ENCODE measurements around the gene GNAL. TPM values are rescaled to one million over a fixed set of nuclear protein-coding genes. Genes with fewer than 3 reads are reported as not detected.

GNAL gene
- total and polyA plus RNA-seq, 2 of the 4 experiments (the other 2 are of a cell fraction) = 0.15 to 0.36 TPM

DNA sequence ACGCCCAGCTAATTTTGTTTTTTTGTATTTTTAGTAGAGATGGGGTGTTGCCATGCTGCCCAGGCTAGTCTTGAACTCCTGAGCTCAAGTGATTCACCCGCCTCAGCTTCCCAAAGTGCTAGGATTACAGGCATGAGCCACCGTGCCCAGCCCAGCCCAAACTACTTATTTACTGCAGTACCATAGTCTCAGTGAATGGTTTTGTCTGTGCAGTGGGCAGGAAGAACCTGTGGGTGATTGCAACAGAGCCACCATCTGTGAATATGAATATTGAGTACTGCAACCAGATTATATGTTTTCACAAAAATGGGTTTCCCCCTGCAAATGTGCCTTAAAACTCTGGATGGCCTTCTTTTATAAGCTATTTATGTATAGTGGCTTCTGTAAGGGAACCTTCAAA, 210.0 kb downstream of the GNAL start:
- H2AK9ac ChIP-seq (replicated peaks; ENCODE audit: low read depth, low read length, poor library complexity) = no peak overlapping the region
- H3K9me1 ChIP-seq (ENCODE audit: insufficient read depth, low read length) = peaks cover 2% of the 10 kb centered on the region; the same call in 1 of the 2 replicates
- ChIA-PET CTCF (no interaction called here), POLR2A (ENCODE audit: unreplicated experiment) (no interaction called here)
- no peak overlapping the region for H3K56ac ChIP-seq (ENCODE audit: extremely low read depth, insufficient read depth, low read length)
- no peak for DNase-seq
- no peak overlapping the region for H4K5ac ChIP-seq (ENCODE audit: low read depth, low read length)
- H2BK5ac ChIP-seq (ENCODE audit: low read depth, low read length, poor library complexity, severe bottlenecking) = no peak overlapping the region
- no peak overlapping the region for H4K91ac ChIP-seq (ENCODE audit: insufficient read depth, low read depth, low read length)
- no peak overlapping the region for H2BK120ac ChIP-seq (ENCODE audit: low read depth, low read length)
- H3K4me3 ChIP-seq (ENCODE audit: insufficient read depth, low read depth, low read length) = no peak overlapping the region
- H3K4me1 ChIP-seq (ENCODE audit: control insufficient read depth, insufficient read depth, low read length) = no peaks in the 10 kb centered on the region
- no peak overlapping the region for H3K9ac ChIP-seq (ENCODE audit: low read depth, low read length)
- no peaks in the 10 kb centered on the region for H4K20me1 ChIP-seq (ENCODE audit: insufficient read depth, low read length)
- no peak for TF ChIP-seq FOS (IDR thresholded peaks at IDR 0.05; ENCODE audit: low read depth, low read length)
- TF ChIP-seq, protein P1, sequence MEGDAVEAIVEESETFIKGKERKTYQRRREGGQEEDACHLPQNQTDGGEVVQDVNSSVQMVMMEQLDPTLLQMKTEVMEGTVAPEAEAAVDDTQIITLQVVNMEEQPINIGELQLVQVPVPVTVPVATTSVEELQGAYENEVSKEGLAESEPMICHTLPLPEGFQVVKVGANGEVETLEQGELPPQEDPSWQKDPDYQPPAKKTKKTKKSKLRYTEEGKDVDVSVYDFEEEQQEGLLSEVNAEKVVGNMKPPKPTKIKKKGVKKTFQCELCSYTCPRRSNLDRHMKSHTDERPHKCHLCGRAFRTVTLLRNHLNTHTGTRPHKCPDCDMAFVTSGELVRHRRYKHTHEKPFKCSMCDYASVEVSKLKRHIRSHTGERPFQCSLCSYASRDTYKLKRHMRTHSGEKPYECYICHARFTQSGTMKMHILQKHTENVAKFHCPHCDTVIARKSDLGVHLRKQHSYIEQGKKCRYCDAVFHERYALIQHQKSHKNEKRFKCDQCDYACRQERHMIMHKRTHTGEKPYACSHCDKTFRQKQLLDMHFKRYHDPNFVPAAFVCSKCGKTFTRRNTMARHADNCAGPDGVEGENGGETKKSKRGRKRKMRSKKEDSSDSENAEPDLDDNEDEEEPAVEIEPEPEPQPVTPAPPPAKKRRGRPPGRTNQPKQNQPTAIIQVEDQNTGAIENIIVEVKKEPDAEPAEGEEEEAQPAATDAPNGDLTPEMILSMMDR (conservative IDR thresholded peaks at IDR 0.05; ENCODE audit: low read depth, low read length) = no peak
- TF ChIP-seq RCOR1 (IDR thresholded peaks at IDR 0.05; ENCODE audit: insufficient replicate concordance, low read length) = no peak
- TF ChIP-seq POLR2A (IDR thresholded peaks at IDR 0.05; ENCODE audit: low read depth, low read length) = no peak
- TF ChIP-seq MXI1 (IDR thresholded peaks at IDR 0.05; ENCODE audit: borderline replicate concordance, low read depth, low read length) = no peak
- TF ChIP-seq SMC3 (IDR thresholded peaks at IDR 0.05; ENCODE audit: low read depth, low read length) = no peak
- no peak for TF ChIP-seq MAFK (IDR thresholded peaks at IDR 0.05; ENCODE audit: low read depth, low read length)
- no peak for TF ChIP-seq CEBPB (IDR thresholded peaks at IDR 0.05; ENCODE audit: low read depth, low read length)
- no peak for TF ChIP-seq CHD1 (IDR thresholded peaks at IDR 0.05; ENCODE audit: low read depth, low read length)
- TF ChIP-seq RAD21 (IDR thresholded peaks at IDR 0.05; ENCODE audit: low read length) = no peak
- TF ChIP-seq, protein P2, sequence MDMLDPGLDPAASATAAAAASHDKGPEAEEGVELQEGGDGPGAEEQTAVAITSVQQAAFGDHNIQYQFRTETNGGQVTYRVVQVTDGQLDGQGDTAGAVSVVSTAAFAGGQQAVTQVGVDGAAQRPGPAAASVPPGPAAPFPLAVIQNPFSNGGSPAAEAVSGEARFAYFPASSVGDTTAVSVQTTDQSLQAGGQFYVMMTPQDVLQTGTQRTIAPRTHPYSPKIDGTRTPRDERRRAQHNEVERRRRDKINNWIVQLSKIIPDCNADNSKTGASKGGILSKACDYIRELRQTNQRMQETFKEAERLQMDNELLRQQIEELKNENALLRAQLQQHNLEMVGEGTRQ (IDR thresholded peaks at IDR 0.05; ENCODE audit: low read depth, low read length) = no peak
- no peak for TF ChIP-seq BHLHE40 (IDR thresholded peaks at IDR 0.05; ENCODE audit: low read depth, low read length)
- TF ChIP-seq, protein P3, sequence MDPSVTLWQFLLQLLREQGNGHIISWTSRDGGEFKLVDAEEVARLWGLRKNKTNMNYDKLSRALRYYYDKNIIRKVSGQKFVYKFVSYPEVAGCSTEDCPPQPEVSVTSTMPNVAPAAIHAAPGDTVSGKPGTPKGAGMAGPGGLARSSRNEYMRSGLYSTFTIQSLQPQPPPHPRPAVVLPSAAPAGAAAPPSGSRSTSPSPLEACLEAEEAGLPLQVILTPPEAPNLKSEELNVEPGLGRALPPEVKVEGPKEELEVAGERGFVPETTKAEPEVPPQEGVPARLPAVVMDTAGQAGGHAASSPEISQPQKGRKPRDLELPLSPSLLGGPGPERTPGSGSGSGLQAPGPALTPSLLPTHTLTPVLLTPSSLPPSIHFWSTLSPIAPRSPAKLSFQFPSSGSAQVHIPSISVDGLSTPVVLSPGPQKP (IDR thresholded peaks at IDR 0.05; ENCODE audit: borderline replicate concordance, low read depth, low read length) = no peak
- TF ChIP-seq RFX5 (IDR thresholded peaks at IDR 0.05; ENCODE audit: low read depth, low read length) = no peak
- no peak for TF ChIP-seq MAZ (IDR thresholded peaks at IDR 0.05; ENCODE audit: borderline replicate concordance, low read depth, low read length)
- no peak for TF ChIP-seq NFE2L2 (IDR thresholded peaks at IDR 0.05; ENCODE audit: low read depth, low read length)
- no peak overlapping the region for H3K14ac ChIP-seq (replicated peaks; ENCODE audit: low read depth, low read length)
- in situ Hi-C loops (cut with MboI; ENCODE audit: low sequenced_read_pairs) = no loop called here
- no peaks in the 10 kb centered on the region for H3K27me3 ChIP-seq (ENCODE audit: control insufficient read depth, insufficient read depth, low read length)
- dilution Hi-C loops (cut with HindIII; ENCODE audit: low sequenced_read_pairs, unreplicated experiment) = no loop called here
- H2AK5ac ChIP-seq (ENCODE audit: low read depth, low read length) = no peak overlapping the region
- H4K8ac ChIP-seq (ENCODE audit: low read depth in 2 of 2, low read length in 2 of 2) = no peak overlapping the region
- H3K79me1 ChIP-seq (ENCODE audit: low read depth in 1 of 2, low read length in 2 of 2) = peaks cover 4% of the 10 kb centered on the region in 2 experiments; a peak in 2 of 4 replicates
- no peak overlapping the region for H3K4me2 ChIP-seq (ENCODE audit: low read depth, low read length)
- BruUV-seq (replicated peaks) = no TSS peak
- H3K4ac ChIP-seq (ENCODE audit: low read depth, low read length) = no peak overlapping the region
- no peak overlapping the region for H3K18ac ChIP-seq (ENCODE audit: low read depth, low read length)
- H2BK20ac ChIP-seq (ENCODE audit: low read depth, low read length) = no peak overlapping the region
- H3K23ac ChIP-seq (ENCODE audit: low read depth, low read length) = no peak overlapping the region
- no peak for ATAC-seq (ENCODE audit: low read depth)
- WGBS, 2 experiments (ENCODE audit: extremely low coverage in 2 of 2, insufficient read length in 1 of 2) = 100% methylated on average over 1 of the region's 3 CpGs; no CpG with 5 or more reads in 1 of the 2 experiments
- H3K27ac ChIP-seq (ENCODE audit: insufficient read depth, low read length) = no peak overlapping the region
- intact Hi-C loops (cut with micrococcal nuclease) = no loop called here
- no peaks in the 10 kb centered on the region for H3K9me3 ChIP-seq (ENCODE audit: control insufficient read depth, insufficient read depth, low read length)
- H3K36me3 ChIP-seq (ENCODE audit: control insufficient read depth, insufficient read depth, low read length) = peaks cover 12% of the 10 kb centered on the region
- no peak overlapping the region for H2BK15ac ChIP-seq (ENCODE audit: low read depth, low read length)
- no peak overlapping the region for H2AFZ ChIP-seq (replicated peaks; ENCODE audit: low read length, poor library complexity)
